Measurements from ENCODE around the gene GNAT1. TPM values are rescaled to one million over a fixed set of nuclear protein-coding genes. Genes with fewer than 3 reads are reported as not detected.

The GNAT1 gene
- total RNA-seq, 1 experiment from 2014 or later: not detected

- H3K4me2 ChIP-seq (ENCODE audit: insufficient read depth, insufficient read length, low read length): no peak overlapping the region
- WGBS (ENCODE audit: extremely low coverage, insufficient read length, low lambda C conversion rate): no CpG with 5 or more reads among the region's 5 CpGs
These were observed 40.2 kb downstream of the GNAT1 start for GRCh38 chr3:50231581-50231980.

More at GRCh38 chr3:50231581-50231980, 40.2 kb downstream of the GNAT1 start:
- H3K4ac ChIP-seq (ENCODE audit: low read depth, low read length): no peak overlapping the region
- no peak overlapping the region for H4K8ac ChIP-seq (replicated peaks; ENCODE audit: insufficient read length, low read depth, low read length)
- no peak for DNase-seq
- H2AFZ ChIP-seq (ENCODE audit: low read length): no peak overlapping the region
- no peak overlapping the region for H2AK5ac ChIP-seq (ENCODE audit: insufficient read length, low read length)
- H2BK15ac ChIP-seq (ENCODE audit: low read depth, low read length): no peak overlapping the region
- no peak for TF ChIP-seq CTCF (conservative IDR thresholded peaks at IDR 0.05)
- H3K79me2 ChIP-seq (ENCODE audit: insufficient read depth, low read length): peaks cover 3% of the 10 kb centered on the region; the same call in 1 of the 2 replicates
- H3K18ac ChIP-seq (ENCODE audit: insufficient read length, low read depth, low read length): no peak overlapping the region
- no peak overlapping the region for H3K4me3 Mint-ChIP-seq
- no peaks in the 10 kb centered on the region for H3K79me1 ChIP-seq (ENCODE audit: insufficient read depth, low read depth, low read length, poor library complexity, severe bottlenecking)
- H3T11ph ChIP-seq (ENCODE audit: low read length): no peak overlapping the region
- no peak overlapping the region for H4K5ac ChIP-seq (ENCODE audit: insufficient read length, low read depth, low read length)
- peaks cover 34 to 43% of the 10 kb centered on the region in 2 experiments for H3K4me1 Mint-ChIP-seq
- H3K27ac ChIP-seq (ENCODE audit: insufficient read length, low read depth, low read length): no peak overlapping the region
- no peak overlapping the region for H2BK120ac ChIP-seq (ENCODE audit: low read depth, low read length, poor library complexity, severe bottlenecking)
- no peak overlapping the region for H3K56ac ChIP-seq (ENCODE audit: insufficient read length, low read depth, low read length)
- H4K91ac ChIP-seq (ENCODE audit: insufficient read length, low read depth, low read length): no peak overlapping the region
- H3K27me3 ChIP-seq (ENCODE audit: insufficient read depth, low read length): no peaks in the 10 kb centered on the region
- no peaks in the 10 kb centered on the region for H4K20me1 ChIP-seq (ENCODE audit: control insufficient read depth, insufficient read depth, insufficient read length)
- no peak overlapping the region for H3K9ac ChIP-seq (ENCODE audit: extremely low read depth, insufficient read length, low read length)
- no peak overlapping the region for H3K23ac ChIP-seq (ENCODE audit: insufficient read length, low read depth, low read length)
- no peak overlapping the region for H3K27ac Mint-ChIP-seq
- no peak overlapping the region for H2BK20ac ChIP-seq (ENCODE audit: low read depth, low read length, poor library complexity, severe bottlenecking)
- H2BK5ac ChIP-seq (ENCODE audit: insufficient read length, low read length): no peak overlapping the region
- H3K9me3 ChIP-seq (ENCODE audit: control insufficient read depth, low read depth, low read length): no peaks in the 10 kb centered on the region
- H3K9me3 Mint-ChIP-seq: peaks cover 0 to 2% of the 10 kb centered on the region in 2 experiments; a peak in 3 of 5 replicates
- H2BK12ac ChIP-seq (ENCODE audit: insufficient read length, low read depth, low read length): no peak overlapping the region
- no peak overlapping the region for H3K14ac ChIP-seq (ENCODE audit: insufficient read depth, low read length)
- H3K27me3 Mint-ChIP-seq (ENCODE audit: low read depth): peaks cover 14% of the 10 kb centered on the region
- peaks cover 13% of the 10 kb centered on the region for H3K23me2 ChIP-seq (ENCODE audit: insufficient read length, low read depth, low read length, poor library complexity, severe bottlenecking)
- peaks cover 0 to 2% (median 0%) of the 10 kb centered on the region in 3 experiments; a peak in 1 of 7 replicates for H3K36me3 Mint-ChIP-seq (ENCODE audit: insufficient read depth in 1 of 3, low read depth in 3 of 3)
- H3K4me1 ChIP-seq (ENCODE audit: insufficient read depth, low read length): no peaks in the 10 kb centered on the region
